ENCODE results near the gene RAB9A. TPM values are rescaled to one million over a fixed set of nuclear protein-coding genes. Genes with fewer than 3 reads are reported as not detected.
"Not testable (repeated sequence)": the region's sequence is repeated elsewhere in the genome, so short reads cannot be mapped to it uniquely, and the experiment has no call there.

RAB9A gene
- total RNA-seq, 1 donor from 2014 or later, result 27.2 TPM

- ATAC-seq (no peak), DNase-seq (ENCODE audit: low spot score) (no peak)
- intact Hi-C loops (cut with DNase I), result no loop called here
Measured at GRCh38 chrX:13666836-13667235, 22.1 kb upstream of the RAB9A start.

DNA sequence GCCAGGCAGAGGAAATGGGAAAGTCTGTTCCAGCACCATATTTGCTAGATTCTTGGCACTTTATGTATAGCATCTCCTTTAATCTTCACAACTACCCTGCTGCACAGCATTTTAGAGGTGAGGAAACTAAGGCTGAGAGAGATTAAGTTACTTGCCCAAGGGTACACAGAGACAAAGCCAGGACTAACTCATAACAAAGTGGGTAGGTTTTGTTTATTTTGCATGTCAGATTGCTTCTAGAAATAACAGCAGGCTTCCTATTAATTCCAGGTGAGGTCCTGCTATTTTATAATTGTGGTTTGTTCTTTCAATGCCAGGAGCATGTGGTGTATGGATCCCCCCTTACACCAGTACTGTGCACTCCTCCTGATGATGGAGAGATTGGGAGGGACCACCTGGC, 21.0 kb upstream of the RAB9A start:
- DNase-seq (ENCODE audit: low spot score) (no peak), ATAC-seq (no peak)
- intact Hi-C loops (cut with DNase I), result no loop called here

DNA sequence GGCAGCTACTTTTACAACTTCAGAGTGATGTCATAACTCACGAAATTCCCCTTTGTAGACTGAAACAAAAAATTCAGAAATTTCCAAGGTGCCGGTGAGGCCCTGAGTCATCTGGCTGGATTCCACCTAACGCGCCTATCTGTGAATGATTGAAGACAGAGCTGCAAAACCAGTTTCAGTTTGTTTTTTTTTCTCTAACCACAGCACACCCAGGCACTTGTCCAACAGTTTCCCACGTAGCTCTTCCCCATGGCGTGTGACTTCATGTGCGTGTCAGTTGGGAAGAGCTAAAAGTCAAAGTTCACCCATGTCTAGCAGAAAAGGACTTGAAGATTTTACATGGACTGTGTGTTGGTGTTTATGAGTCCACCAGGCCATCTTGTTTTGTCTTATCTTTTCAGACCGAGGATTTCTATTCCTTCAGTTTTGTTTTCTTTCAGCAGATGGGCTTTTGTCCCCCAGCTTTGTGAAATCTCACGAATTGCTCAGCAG, 19.6 kb upstream of the RAB9A start:
- intact Hi-C loops (cut with DNase I), result no loop called here
- ATAC-seq, result peak; percentile 89
- peak; percentile 77 for DNase-seq (ENCODE audit: low spot score)

DNA sequence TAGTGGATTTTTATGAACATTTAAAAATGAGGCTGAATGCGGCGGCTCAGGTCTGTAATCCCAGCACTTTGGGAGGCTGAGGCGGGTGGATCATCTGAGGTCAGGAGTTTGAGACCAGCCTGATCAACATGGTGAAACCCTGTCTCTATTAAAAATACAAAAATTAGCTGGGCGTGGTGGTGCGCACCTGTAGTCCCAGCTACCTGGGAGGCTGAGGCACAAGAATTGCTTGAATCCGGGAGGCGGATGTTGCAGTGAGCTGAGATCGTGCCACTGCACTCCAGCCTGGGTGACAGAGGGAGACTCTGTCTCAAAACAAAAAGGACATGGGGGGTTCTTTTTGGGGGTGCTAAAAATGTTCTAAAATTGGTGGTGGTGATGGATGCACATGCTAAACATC, 19.2 kb upstream of the RAB9A start:
- ATAC-seq; intact Hi-C loops (cut with DNase I): not testable (repeated sequence)

DNA sequence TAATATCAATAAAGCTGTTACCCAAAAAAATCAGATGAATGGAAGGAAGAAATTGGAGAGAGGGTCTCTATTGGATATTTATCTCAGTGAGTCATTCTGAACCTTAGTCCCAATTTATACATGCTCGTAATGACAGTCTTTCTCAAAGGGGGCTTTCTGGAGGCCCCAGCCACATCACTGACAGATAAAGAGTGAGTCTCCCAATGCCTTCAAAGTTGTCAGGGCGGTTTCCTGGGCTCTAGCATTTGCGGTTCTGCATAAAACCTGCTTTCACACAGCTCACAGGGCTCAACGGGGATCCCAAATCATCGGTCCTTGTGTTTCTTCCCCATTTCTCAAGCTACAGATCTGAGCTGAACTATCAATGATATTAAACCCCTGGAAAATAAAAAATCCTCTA, 18.7 kb upstream of the RAB9A start:
- intact Hi-C loops (cut with DNase I), result no loop called here
- no peak for DNase-seq (ENCODE audit: low spot score)
- ATAC-seq, result no peak

More for the DNA sequence above, 19.2 kb upstream of the RAB9A start:
- DNase-seq (ENCODE audit: low spot score), result not testable (repeated sequence)

DNA sequence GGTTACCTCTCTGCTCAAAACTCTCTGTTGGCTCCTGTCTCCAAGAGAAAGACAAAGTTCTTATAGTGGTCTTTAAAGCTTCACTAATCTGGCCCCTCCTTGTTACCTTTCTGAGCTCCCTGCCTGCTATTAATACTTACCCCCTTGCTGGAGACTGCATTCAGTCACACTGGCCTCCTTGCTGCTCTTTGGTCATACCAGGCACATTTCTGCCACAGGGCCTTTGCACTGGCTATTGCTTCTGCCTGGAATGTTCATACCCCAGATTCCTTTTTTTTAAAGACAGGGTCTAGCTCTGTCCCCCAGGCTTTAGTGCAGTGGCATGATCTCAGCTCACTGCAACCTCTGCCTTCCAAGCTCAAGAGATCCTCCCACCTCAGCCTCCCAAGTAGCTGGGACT, 15.9 kb upstream of the RAB9A start:
- intact Hi-C loops (cut with DNase I), result no loop called here
- ATAC-seq, result no peak

DNA sequence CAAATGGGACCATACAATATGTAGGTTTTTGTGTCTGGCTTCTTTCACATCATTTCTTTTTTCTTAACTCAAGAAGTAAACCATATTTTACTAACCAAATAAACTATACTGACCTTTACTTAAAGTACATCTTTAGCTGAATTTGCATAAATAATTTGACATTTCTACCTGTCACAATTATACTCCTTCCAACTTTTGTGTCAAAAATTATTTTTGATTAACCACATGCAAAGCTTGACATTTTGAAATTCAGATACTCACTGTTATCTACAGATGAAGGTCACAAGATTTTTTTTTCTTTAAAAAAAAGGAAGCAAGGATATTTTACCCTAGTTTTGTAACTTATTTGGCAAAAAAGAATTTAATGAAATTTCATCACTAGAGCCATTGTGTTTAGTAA, 12.0 kb upstream of the RAB9A start:
- intact Hi-C loops (cut with DNase I), result no loop called here
- ATAC-seq (no peak), DNase-seq (ENCODE audit: low spot score) (no peak)

More for the DNA sequence above, 15.9 kb upstream of the RAB9A start:
- DNase-seq (ENCODE audit: low spot score), result no peak

DNA sequence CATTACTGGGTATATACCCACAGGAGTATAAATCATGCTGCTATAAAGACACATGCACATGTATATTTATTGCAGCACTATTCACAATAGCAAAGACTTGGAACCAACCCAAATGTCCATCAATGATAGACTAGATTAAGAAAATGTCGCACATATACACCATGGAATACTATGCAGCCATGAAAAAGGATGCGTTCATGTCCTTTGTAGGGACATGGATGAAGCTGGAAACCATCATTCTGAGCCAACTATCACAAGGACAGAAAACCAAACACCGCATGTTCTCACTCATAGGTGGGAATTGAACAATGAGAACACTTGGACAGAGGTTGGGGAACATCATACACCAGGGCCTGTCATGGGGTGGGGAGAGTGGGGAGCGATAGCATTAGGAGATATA, 9.2 kb upstream of the RAB9A start:
- DNase-seq (ENCODE audit: low spot score); intact Hi-C loops (cut with DNase I); ATAC-seq: not testable (repeated sequence)

DNA sequence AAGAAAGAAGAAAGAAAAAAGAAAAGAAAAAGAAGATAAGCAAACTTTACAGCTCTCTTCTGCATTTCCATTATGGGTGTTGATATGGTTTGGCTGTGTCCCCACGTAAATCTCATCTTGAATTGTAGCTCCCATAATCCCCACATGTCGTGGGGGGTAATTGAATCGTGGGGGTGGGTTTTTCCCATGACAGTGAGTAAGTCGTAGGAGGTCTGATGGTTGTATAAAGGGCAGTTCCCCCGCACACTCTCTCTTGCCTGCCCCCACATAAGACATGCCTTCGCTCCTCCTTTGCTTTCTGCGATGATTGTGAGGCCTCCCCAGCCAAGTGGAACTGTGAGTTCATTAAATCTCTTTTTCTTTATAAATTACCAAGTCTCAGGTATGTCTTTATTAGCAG, 7.3 kb upstream of the RAB9A start:
- intact Hi-C loops (cut with DNase I), result no loop called here
- no peak for DNase-seq (ENCODE audit: low spot score)
- ATAC-seq, result no peak

DNA sequence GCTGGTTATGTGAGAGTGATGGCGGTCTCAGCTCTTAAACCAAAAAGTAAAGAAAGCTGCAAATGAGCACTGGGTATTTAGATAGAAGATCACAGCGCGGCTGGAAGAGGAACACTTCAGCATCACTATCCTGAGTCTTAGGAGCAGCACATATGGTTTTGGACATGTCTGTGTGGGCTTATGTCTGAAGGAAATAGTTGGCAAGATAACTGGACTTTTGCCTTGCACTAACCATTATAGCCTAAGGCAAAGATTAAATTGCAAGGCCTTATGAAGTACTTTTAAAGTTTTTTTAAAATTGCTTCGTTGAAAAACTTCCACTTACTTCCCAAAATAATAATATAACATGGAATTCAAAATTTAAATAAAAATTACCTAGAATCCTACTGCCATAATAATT, 4.6 kb upstream of the RAB9A start:
- no peak for DNase-seq (ENCODE audit: low spot score)
- ATAC-seq, result no peak
- intact Hi-C loops (cut with DNase I), result no loop called here

GRCh38 chrX:13685126-13685763, 3.7 kb upstream of the RAB9A start:
- intact Hi-C loops (cut with DNase I), result no loop called here
- ATAC-seq (no peak), DNase-seq (ENCODE audit: low spot score) (no peak)

DNA sequence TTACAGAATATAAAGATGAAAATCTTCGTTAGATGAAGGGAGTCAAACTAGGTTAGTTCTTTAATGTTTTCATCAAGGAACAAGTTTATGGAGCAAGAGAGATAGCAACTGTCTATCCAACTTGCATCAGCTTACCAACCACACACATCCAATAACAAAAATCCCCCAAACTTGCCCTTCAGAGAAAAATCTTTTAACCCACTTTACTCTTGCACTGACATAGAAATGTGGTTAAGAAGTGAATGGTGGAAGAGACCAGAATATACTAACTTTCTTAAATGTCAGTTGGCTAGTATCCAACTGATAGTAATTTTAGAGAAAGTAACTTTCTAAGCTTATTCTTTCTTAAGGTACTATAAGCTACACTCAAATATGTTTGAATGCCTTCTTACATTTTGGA, 1.7 kb upstream of the RAB9A start:
- ATAC-seq, result no peak
- intact Hi-C loops (cut with DNase I), result no loop called here
- DNase-seq (ENCODE audit: low spot score), result no peak

DNA sequence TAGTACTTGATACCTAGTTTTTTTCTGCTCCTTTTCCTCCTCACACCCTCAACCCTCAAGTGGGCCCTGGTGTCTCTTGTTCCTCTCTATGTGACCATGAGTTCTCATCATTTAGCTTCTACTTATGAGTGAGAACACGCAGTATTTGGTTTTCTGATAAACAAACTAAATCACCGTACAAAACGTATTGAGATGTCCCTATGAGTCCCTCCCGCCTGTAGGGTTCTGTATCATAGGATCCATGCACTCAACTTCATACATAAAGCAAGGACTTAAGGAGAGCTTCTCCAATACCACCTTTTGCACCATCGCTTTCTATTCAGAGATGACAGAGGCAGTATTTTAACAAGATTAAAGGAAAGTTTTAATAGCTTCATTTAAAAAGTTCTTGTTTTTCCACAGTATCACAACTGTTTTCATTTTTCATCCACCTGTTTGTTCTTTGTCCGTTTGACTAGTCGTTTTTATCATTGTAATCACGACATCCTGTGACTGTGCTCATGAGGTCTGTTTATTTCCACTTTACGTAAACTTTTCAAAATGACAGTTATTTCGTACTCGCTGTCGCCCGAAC, 457 bp upstream of the RAB9A start:
- intact Hi-C loops (cut with DNase I), result no loop called here
- DNase-seq (ENCODE audit: low spot score) (no peak), ATAC-seq (no peak)

DNA sequence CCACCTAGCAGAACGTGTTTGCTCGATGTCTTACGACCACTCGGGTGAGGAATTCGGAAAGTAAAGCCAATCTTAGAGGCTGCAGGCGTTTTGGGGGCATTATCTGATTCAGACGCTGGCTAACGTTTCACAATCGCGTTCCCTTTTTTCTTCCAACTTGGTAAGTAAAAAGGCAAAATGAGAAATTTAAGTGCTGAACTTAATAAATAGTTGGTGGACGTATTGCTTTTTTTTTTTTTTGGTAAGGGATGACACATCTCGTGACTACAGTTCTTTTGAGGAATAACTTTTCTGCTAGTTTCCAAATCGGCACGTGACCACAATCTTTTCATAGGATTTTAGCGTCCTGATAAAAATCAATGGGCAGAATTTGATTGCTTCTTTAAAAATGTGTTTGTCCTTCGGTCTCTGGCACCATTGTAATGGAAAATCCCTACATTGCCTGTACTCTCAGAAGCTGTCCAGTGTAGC, 848 bp downstream of the RAB9A start:
- intact Hi-C loops (cut with DNase I), result no loop called here
- ATAC-seq (no peak), DNase-seq (ENCODE audit: low spot score) (no peak)

GRCh38 chrX:13690836-13691235, 1.9 kb downstream of the RAB9A start:
- ATAC-seq, result no peak
- no peak for DNase-seq (ENCODE audit: low spot score)
- intact Hi-C loops (cut with DNase I), result no loop called here

GRCh38 chrX:13691841-13692371, 3.0 kb downstream of the RAB9A start:
- no peak for DNase-seq (ENCODE audit: low spot score)
- intact Hi-C loops (cut with DNase I), result no loop called here
- ATAC-seq, result no peak

DNA sequence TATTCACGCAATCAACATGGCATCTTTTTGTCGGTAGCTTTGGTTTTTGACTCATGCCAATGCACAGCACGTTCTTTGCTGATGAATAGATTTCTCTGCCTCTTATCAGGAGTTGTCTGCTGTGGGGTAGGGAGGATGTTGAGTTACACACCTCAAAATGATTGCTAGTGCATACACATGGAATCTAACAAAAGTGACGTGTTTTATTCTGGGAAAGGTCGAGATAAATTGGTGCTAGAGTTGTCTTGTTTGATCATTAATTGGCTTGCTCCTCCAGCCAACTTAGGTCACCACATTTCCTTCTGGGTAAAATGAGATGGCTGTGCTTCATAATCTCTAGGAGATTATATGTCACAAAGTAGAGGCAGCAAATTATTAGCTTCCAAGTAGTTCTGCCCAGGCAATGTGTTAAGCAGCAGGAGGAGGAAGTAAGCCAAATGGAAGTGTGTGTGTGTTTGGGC, 3.9 kb downstream of the RAB9A start:
- intact Hi-C loops (cut with DNase I), result no loop called here
- DNase-seq (ENCODE audit: low spot score) (no peak), ATAC-seq (no peak)

GRCh38 chrX:13693341-13693961, 4.5 kb downstream of the RAB9A start:
- ATAC-seq (no peak), DNase-seq (ENCODE audit: low spot score) (no peak)
- intact Hi-C loops (cut with DNase I), result no loop called here

- intact Hi-C loops (cut with DNase I), result no loop called here
- ATAC-seq, result no peak
Measured at GRCh38 chrX:13694359-13694758, 5.4 kb downstream of the RAB9A start.

DNA sequence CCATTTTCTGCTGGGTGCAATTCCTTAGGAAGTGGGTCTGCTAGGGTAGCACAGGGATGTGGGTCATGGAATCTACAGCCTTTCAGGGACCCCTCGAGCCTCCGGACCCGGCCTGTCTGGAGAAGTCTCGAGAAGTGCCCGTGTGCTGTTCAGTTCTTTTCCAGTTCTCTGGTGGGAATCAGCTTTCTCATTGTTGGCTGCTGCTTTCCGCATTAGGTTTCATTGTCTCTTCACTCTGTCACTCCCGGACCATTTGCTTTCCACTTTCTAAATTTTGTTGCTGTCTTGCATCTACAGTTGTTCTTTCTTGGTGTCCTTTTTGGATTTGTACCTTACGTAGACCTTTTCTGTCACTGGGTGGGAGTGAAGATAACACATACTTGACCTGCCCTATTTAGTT, 6.1 kb downstream of the RAB9A start:
- no peak for ATAC-seq
- intact Hi-C loops (cut with DNase I), result no loop called here
- DNase-seq (ENCODE audit: low spot score), result no peak

More at GRCh38 chrX:13694359-13694758, 5.4 kb downstream of the RAB9A start:
- DNase-seq (ENCODE audit: low spot score), result no peak

Measured in sciatic nerve (tissue), 2 donors.